LNCAP (cell line): ENCODE results near the gene KRT8.

Source experiments
- CTCF ChIP-seq: fragments of 450-650 bp; IDR thresholded peaks from 2 replicates; pipeline ENCODE4 v1.5.1; 2017; ENCODE audit warnings: mild to moderate bottlenecking

The KRT8 gene

GRCh38 chr12:52913431-52913821 is 8.6 kb upstream of the KRT8 start:
- no peak for TF ChIP-seq CTCF

- TF ChIP-seq CTCF = no peak
Measured at GRCh38 chr12:52912711-52913430, 8.0 kb upstream of the KRT8 start.

- no peak for TF ChIP-seq CTCF
Measured at GRCh38 chr12:52910248-52910883, 5.5 kb upstream of the KRT8 start.

- no peak for TF ChIP-seq CTCF
Measured at GRCh38 chr12:52909796-52910195, 4.9 kb upstream of the KRT8 start.

GRCh38 chr12:52909331-52909730 is 4.5 kb upstream of the KRT8 start:
- no peak for TF ChIP-seq CTCF

- TF ChIP-seq CTCF = no peak
Measured at GRCh38 chr12:52907092-52907810, 2.4 kb upstream of the KRT8 start.

- no peak for TF ChIP-seq CTCF
Measured at GRCh38 chr12:52906191-52906601, 1.3 kb upstream of the KRT8 start.
